B cell (primary cell): ENCODE measurements around the gene BPIFB1.

ENCODE experiments used
- CTCF ChIP-seq: fragments of 200-600 bp; IDR thresholded peaks from one replicate; pipeline ENCODE4 v1.8.0; 2022; ENCODE audit warnings: antibody characterized with exemption, mild to moderate bottlenecking
- EZH2 ChIP-seq: IDR thresholded peaks from 2 replicates; pipeline ENCODE4 v1.6.1; 2012; ENCODE audit warnings: borderline replicate concordance, low read depth, mild to moderate bottlenecking, moderate library complexity, low read length; ENCODE audit not compliant: insufficient read depth, poor library complexity, severe bottlenecking

GRCh38 chr20:33310327-33310899 is 27.4 kb downstream of the BPIFB1 start:
- TF ChIP-seq EZH2 (no peak), CTCF (no peak)
